Measurements from ENCODE around the gene ACOT7. TPM values are rescaled to one million over a fixed set of nuclear protein-coding genes. Genes with fewer than 3 reads are reported as not detected.

The ACOT7 gene
- total RNA-seq, 3 donors from 2014 or later: 9.4 to 12.8 (median 11.5) TPM

- intact Hi-C loops (cut with DNase I; ENCODE audit: low total_unique reads): loop anchor here (5.0 kb wide), 1 partner anchor 656 kb away; no protein-coding TSS in a partner anchor
These were observed 111.8 kb downstream of the ACOT7 start for GRCh38 chr1:6281511-6282402.

GRCh38 chr1:6280761-6281451 lies 112.7 kb downstream of the ACOT7 start:
- H3K27ac ChIP-seq: no peak overlapping the region

More at GRCh38 chr1:6281511-6282402, 111.8 kb downstream of the ACOT7 start:
- Histone ChIP-seq H3K4me1 (no peaks in the 10 kb centered on the region), H3K36me3 (no peaks in the 10 kb centered on the region), H3K9me3 (no peaks in the 10 kb centered on the region), H3K4me3 (no peak overlapping the region), H3K27me3 (no peaks in the 10 kb centered on the region), H3K27ac (no peak overlapping the region)
- no peak for DNase-seq (ENCODE audit: low spot score in 2 of 2)
- no peak for TF ChIP-seq POLR2A (IDR thresholded peaks at IDR 0.05)
- TF ChIP-seq POLR2AphosphoS5 (IDR thresholded peaks at IDR 0.05): no peak
- TF ChIP-seq CTCF (IDR thresholded peaks at IDR 0.05): no peak

GRCh38 chr1:6279613-6280383 lies 113.8 kb downstream of the ACOT7 start:
- Histone ChIP-seq H3K27ac (no peak overlapping the region), H3K27me3 (no peaks in the 10 kb centered on the region), H3K36me3 (no peaks in the 10 kb centered on the region), H3K9me3 (no peaks in the 10 kb centered on the region), H3K4me3 (no peak overlapping the region), H3K4me1 (no peaks in the 10 kb centered on the region)
- DNase-seq (ENCODE audit: low spot score in 2 of 2): no peak
- no peak for TF ChIP-seq POLR2AphosphoS5 (IDR thresholded peaks at IDR 0.05)
- TF ChIP-seq CTCF (IDR thresholded peaks at IDR 0.05): no peak
- no peak for TF ChIP-seq POLR2A (IDR thresholded peaks at IDR 0.05)
- intact Hi-C loops (cut with DNase I; ENCODE audit: low total_unique reads): loop anchor here (5.0 kb wide), 1 partner anchor 658 kb away; no protein-coding TSS in a partner anchor

More at GRCh38 chr1:6280761-6281451, 112.7 kb downstream of the ACOT7 start:
- Histone ChIP-seq H3K36me3 (no peaks in the 10 kb centered on the region), H3K4me1 (no peaks in the 10 kb centered on the region), H3K27me3 (no peaks in the 10 kb centered on the region), H3K9me3 (no peaks in the 10 kb centered on the region), H3K4me3 (no peak overlapping the region)
- intact Hi-C loops (cut with DNase I; ENCODE audit: low total_unique reads): loop anchor here (5.0 kb wide), 1 partner anchor 656 kb away; no protein-coding TSS in a partner anchor
- DNase-seq (ENCODE audit: low spot score in 2 of 2): no peak
- no peak for TF ChIP-seq POLR2AphosphoS5 (IDR thresholded peaks at IDR 0.05)
- TF ChIP-seq CTCF (IDR thresholded peaks at IDR 0.05): no peak
- no peak for TF ChIP-seq POLR2A (IDR thresholded peaks at IDR 0.05)

GRCh38 chr1:6279066-6279465 lies 114.5 kb downstream of the ACOT7 start:
- DNase-seq (ENCODE audit: low spot score in 2 of 2): no peak
- Histone ChIP-seq H3K4me1 (no peaks in the 10 kb centered on the region), H3K27me3 (no peaks in the 10 kb centered on the region), H3K9me3 (no peaks in the 10 kb centered on the region), H3K27ac (no peak overlapping the region), H3K4me3 (no peak overlapping the region), H3K36me3 (no peaks in the 10 kb centered on the region)
- no peak for TF ChIP-seq POLR2A (IDR thresholded peaks at IDR 0.05)
- TF ChIP-seq CTCF (IDR thresholded peaks at IDR 0.05): no peak
- TF ChIP-seq POLR2AphosphoS5 (IDR thresholded peaks at IDR 0.05): no peak
- intact Hi-C loops (cut with DNase I; ENCODE audit: low total_unique reads): no loop called here

Data from breast epithelium (tissue), 4 donors.